Measurements from ENCODE around the gene ZDHHC17.

Gene ZDHHC17

DNA sequence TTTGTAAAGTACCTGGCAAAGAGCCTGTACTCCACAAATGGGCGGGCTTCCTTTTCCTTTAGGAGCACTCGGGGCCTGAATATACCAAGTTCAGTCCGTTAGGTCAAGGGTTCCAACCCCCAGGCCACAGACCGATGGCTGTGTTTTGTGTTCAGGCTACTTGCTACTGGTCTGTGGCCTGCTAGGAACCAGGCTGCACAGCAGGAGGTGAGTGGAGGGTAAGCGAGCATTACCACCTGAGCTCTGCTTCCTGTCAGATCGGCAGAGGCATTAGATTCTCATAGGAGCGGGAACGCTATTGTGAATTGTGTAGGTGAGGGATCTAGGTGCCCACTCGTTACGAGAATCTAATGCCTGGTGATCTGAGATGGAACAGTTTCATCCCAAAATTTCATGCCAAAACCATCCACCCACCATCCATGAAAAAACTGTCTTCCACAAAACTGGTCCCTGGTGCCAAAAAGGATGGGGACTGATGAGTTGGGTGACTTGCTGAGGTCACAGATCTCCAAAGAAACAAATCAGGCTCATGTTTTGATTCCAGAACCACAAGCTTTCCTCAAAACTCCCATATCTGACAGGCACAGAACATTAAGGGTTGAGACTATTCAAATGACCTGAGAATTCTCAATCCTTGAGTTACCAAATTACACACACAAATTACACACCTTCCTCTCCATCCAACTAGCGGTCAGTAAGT, 110.7 kb downstream of the ZDHHC17 start:
- in situ Hi-C loops (cut with MboI; ENCODE audit: low sequenced_read_pairs), result no loop called here

DNA sequence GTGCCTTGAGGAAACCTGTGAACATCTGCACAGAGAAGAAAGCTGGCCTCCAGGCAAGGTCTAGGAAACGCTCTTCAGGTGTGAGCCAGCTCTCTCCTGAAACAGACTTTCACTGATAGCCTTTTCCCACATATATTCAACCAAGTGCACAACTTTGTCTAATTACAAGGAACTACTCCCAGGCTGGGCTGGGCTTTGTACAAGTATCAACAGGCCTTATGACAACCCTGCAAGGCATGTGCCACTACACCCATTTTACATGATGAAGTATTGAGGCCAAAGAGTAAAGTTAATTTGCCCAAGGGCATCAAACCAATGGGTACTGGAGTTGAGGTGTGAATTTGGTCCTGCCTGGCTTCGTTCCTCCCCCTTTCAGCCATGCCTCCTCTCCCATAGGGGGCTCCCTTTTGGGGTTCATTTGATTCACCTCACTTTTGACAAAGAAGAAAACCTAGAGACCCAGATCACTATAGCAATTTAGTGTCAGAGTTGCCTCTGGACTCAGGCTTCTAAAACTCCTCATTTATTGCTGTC, 112.8 kb downstream of the ZDHHC17 start:
- in situ Hi-C loops (cut with MboI; ENCODE audit: low sequenced_read_pairs), result no loop called here

DNA sequence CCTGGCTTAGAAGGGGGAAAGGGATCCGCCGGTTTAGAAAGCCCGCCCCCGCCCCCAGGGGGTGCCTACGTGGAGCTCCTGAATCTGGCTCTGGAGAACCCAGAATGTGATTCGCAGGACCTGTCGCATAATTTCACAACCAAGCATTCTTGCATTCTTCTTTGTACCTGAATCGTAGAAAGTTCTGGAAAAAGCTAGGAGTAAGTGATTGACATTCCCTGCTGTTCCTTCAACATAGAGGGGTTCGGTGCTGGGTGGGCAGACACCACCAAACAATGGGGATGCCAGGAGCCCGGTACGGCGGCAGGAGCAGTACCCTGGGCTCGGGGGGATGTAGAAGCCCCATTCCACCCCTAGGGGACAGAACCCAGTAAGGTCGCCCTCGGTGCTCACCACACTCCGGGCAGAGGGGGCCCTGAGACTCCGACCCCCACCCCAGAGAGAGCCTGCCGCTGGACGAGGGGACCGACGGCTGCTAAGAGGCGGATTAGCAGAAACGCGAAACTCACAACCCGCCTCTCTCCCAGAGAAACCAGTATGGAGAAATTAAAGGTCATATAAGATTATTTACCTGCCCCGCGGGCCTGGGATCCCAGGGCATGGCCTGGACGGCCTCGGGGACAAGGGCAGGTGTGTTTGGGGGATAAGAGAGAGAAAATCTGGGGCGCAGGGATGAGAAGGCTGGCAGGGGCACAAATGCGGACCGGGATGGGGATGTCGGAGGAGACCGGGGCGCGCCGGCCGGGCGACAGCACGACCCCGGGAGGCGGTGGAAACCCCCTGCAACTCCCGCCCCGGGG, 114.4 kb downstream of the ZDHHC17 start:
- in situ Hi-C loops (cut with MboI; ENCODE audit: low sequenced_read_pairs), result no loop called here

DNA sequence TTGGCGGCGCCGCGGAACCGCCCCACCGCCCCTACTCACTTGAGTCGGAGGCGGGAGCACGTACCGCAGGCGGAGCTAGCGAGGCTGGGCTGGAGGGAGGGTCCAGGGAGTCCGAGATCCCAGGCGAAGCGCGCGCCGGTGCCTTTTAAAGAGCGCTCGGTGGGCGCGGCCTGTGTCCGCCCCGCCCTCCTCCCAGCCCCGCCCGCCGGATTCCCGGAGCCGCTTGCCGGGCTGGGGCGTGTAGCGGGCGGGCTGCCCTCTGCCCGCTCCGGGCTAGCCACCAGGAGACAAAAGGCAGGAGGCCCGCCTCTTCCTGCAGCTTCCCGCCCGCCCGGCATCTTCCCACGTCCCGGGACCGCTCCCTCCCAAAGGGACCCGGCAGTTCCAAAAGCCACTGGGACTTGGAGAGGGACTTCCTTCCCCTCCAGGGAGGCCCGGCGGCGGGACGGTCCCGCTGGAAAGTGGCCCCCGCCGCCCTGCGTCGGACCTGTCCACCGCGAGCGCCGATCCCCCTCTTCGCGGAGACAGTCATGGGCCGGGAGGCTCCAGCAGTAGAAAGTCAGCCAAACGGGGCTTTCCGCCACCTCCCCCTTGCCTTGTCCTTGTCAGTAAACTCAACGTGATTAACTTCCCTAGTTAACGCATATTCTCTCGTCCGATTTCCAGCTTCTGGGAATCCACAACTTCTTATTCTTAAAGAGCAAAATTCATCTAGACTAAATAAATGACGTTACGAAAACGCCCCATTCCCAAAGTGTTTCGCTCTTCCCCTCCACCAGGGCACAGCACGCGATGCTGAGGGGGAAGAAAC, 115.2 kb downstream of the ZDHHC17 start, which contains the start of gene CSRP2:
Gene CSRP2, minus strand, starts transcription at position 121 of the 811 bp plus-strand sequence. CDS start 12,759 bp downstream, outside the sequence.
- in situ Hi-C loops (cut with MboI; ENCODE audit: low sequenced_read_pairs), result no loop called here

DNA sequence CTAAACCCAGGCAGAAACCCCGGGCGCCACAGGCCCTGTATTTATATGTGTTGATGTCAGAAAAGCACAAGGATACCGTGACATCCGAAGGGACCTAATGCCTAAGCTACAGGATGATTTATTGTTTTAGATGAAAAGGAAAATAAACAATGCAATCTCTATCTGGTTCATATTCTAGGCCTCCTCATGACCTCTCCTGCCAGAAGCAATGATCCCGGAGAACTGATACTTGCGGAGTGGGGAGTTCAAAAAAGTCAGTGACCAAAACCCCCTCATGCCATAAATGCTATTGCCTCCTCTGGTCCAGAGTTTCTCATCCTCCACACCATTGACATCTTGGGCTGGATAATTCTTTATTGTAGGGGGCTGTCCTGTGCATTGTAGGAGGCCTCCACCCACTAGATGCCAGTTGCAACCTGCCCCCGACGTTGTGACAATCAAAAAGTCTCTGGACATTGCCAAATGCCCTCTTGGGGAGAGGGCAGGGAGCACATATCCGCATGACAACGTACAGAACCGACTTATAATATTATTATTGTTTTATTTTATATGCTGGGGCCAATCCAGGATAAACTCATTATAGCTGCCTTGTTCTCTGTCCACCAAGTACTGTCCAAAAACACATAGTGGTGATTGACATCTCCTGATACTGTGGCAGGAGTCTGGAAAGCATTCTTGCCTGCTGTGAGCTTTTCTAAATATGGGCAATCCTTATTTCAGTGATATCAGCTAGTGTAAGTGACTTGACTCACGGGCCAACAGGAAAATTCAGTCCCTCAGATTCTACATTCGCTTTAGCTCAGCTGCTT, 116.0 kb downstream of the ZDHHC17 start:
- in situ Hi-C loops (cut with MboI; ENCODE audit: low sequenced_read_pairs), result no loop called here

DNA sequence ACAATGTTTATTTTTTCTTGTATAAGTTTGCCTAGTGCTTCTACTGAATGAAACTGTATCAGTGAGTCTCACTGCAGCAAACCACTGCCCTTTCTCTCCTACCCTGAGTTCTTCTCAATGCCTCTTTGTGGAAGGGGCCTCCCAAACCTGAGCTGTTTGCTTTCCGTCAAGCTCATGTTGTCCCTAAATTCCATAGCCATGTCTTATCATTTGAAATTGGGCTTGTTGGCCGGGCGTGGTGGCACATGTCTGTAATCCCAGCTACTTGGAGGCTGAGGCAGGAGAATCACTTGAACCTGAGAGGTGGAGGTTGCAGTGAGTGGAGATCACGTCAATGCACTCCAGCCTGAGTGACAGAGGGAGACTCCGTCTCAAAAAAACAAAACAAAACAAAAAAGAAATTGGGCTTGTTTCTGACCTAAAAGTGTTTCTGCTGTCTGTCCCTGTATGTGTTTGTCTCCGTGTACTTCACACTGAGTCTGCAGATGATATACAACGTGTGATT, 116.7 kb downstream of the ZDHHC17 start:
- in situ Hi-C loops (cut with MboI; ENCODE audit: low sequenced_read_pairs), result no loop called here

DNA sequence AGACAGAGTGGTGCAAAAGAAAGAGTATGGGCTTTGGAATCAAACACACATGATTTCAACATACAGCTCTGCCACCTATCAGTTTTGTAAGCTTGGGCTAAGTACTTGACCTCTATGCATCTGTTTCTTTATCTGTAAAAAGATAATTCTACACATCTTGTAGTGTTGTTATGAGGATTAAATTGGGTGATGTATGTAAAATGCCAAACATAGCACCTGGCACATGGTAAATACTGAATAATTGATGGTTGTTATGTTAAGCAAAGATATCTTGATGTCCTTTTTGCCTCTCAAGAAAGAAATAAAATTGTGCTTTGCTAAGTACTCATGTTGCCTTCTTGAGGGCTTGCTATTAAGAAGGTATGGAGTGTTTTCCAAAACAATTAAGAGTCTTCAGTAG, 117.2 kb downstream of the ZDHHC17 start:
- in situ Hi-C loops (cut with MboI; ENCODE audit: low sequenced_read_pairs), result no loop called here

DNA sequence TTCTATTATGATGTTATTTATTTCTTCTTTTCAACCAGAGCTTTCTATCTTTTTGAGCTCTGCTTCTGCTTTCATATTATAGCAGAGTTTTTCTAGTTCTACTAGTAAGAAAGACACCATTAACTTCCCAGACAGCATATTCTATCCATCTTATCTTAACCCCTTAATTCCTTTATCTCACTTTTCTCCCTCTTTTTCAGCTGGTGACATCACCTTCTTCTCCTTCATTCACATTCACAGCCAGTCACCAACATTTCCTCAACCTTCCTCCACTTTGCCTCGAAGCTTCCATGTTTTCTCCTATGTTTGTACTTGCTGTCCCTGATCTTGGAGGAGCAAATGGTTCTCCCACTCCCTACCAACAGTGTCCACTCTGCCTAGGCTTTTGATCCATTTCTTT, 118.5 kb downstream of the ZDHHC17 start:
- in situ Hi-C loops (cut with MboI; ENCODE audit: low sequenced_read_pairs), result no loop called here

DNA sequence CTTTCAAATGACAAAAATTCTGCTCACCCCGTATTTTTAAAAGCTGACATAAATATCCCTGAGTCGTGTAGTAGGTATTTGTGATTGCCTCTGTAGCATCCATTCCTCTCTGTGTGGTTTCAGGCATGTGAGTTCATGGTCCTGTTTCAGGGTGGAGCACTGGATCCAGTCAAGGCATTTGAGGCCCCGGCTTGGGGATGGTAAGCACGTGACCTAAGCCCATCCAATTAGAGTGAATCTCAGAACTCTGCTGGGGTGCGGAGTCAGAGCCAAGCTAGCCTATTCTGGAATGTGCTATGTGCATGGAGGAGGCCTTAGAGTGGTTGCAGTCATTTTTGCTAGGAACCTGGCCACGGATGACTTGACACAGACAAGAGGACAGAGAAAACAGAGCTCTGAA, 119.2 kb downstream of the ZDHHC17 start:
- in situ Hi-C loops (cut with MboI; ENCODE audit: low sequenced_read_pairs), result no loop called here

DNA sequence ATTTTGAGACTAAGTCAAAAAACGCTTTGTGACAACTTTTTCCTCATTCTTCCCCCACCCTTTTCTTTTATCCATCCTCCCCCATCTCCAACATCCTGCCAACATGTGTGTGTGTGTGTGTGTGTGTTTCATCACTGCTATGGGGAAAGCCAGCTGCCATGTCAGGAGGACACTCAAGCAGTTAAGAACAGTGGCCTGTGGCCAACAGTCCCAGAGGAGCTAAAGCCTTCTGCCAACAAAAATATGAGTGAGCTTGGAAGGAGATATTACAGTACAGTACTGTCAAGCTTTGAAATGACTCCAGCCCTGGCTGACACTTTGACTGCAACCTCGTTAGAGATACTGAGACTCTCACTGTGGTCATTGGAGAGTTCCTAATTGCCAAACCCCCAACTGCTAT, 119.9 kb downstream of the ZDHHC17 start:
- in situ Hi-C loops (cut with MboI; ENCODE audit: low sequenced_read_pairs), result no loop called here

DNA sequence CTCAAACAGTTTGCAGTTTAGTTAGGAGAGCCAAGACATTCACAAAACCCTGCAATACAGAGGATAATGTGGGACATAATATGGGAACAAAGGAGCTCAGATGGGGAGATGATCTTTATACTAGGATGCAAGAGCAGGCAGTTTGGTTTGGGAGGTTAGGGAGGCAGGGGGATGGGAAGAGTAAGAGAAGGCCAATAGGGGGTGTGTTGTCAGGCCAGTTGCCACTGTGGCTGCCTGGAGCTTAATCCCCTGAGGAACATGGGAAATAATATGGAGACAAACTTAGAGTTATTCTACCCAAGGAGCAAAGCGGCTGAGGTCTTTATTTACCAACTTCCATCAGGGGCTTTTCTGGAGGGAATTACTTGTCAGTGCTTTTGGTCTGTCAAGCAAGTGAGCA, 124.9 kb downstream of the ZDHHC17 start:
- in situ Hi-C loops (cut with MboI; ENCODE audit: low sequenced_read_pairs), result no loop called here

DNA sequence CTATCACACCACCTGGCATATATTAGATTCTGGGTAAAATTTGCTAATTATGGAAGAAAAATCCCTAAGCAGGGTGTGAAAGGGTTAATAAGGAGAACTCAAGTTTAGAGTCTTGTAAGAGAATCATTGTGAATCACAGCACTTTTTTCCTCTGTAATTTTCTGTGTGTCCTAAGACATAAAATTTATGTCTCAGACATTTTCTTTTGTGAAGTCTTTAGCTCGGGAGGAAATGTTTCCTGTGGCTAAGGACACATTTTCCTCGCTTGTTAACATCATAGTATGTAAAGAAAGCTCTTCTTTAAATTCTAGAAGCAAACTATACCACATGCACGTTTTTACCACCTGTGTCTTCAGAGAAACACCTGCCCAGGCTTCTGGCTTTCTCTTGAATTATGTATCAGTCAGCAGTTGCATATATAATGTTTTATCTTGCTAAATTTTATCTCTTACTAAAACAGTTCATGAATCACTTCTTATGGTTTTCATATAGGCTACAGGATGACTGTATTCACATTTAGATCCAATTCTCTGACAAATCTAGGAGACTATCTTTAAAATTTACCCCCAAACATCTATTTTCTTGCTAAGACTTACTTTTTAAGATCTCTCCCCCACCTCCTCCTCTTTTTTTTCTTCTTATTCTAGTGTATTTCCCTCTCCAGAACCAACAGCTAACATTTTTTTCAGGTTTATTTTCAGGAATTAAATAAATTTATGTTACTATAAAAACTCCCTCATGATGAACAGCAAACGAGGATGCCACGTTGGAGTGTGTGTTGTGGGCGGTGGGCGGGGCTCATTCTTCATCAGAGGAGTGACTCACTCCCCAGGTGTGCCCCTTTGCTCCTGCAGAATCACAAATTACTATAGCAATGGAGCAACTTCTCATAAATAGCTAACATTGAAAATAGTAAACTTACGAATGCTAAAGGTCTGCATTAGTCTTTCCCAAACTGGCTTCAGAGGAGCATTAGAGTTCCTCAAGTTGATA, 126.5 kb downstream of the ZDHHC17 start:
- in situ Hi-C loops (cut with MboI; ENCODE audit: low sequenced_read_pairs), result no loop called here

DNA sequence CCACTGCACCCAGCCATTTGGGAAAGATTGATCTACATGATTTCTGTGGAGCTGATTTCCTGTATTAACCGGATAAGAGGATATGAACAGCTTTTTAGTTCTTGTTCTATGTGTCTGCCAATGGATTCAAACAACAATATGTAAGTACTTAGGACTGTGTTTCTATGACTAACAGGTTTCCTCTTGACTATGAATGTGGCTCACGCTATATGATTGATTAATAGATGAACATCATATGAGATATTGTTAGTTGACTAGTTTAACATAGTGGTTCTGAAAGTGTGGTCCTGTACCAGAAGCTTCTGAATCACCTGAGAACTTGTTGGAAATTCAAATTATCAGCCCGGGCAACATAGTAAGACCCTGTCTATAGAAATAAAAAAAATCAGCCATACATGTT, 127.7 kb downstream of the ZDHHC17 start:
- in situ Hi-C loops (cut with MboI; ENCODE audit: low sequenced_read_pairs), result no loop called here

DNA sequence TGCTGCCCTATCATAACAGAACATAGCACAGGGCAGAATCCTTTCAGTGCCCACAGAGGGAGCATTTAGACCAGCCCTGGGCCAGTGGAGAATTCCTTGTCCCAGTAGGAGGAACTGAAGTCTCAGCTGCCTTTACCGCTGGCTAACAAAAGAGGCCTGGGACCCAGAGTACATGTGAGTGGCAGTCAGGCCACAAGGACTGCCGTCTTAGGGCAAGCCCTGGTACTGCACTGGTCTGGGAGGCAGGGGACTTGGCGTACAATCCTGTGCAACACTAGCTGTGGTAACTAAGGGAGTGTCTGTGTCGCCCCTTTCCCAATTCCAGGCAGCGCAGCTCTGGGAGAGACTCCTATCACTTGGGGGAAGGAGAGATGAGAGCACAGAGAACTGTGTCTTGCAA, 131.9 kb downstream of the ZDHHC17 start:
- in situ Hi-C loops (cut with MboI; ENCODE audit: low sequenced_read_pairs), result no loop called here

DNA sequence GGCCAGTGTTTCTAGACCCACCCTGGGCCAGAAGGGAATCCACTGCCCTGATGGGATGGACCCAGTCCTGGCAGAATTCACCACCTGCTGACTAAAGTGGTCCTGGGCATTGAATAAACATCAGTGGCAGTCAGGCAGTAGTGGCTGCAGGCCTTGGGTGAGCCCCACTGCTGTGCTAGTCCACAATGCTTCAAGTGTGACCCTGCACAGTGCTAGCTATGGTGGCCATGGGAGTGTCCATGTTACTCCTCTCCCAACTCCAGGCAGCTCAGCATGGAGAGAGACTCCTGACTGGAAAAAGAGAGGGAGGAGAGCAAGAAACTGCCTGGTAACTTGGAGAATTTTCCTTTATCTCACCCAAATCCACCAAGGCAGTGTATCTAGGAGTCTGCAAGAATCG, 132.4 kb downstream of the ZDHHC17 start:
- in situ Hi-C loops (cut with MboI; ENCODE audit: low sequenced_read_pairs), result no loop called here

DNA sequence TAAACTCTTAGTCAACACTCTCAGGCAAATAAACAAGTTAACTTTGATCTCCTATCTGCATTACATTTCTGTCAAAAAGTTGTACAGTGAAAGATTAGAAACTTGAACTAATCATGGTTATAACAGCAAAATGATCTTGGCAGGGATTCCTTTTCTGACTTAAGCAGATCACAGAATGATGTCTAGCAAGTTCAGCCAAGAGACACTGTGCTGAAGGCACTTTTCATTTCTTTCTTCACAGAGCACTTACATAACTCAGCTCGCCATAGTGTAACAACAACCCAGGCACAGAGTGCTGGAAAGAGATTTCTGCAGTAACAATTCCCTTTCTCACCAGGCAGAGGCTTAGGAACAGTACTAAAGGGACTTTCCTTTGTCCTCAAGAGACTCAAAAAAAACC, 134.5 kb downstream of the ZDHHC17 start:
- in situ Hi-C loops (cut with MboI; ENCODE audit: low sequenced_read_pairs), result no loop called here

DNA sequence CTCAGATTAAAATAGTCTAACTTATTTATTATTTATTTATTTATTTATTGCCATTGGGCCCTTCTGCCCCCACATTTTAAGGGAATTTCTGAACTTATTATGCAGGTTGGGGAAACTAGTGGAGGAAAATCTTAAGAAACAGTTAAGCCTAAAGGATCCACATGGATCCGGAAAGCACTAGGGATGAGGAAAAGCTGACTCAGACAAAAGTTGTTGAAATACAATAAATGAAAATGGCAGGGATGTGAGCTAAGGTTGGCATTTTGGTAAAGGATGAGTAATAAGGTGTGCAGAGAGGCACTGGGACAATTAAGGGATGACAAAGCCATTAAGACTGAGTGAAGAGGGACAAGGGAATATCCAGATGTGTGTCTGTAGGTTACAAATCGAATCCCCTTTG, 135.6 kb downstream of the ZDHHC17 start:
- in situ Hi-C loops (cut with MboI; ENCODE audit: low sequenced_read_pairs), result no loop called here

DNA sequence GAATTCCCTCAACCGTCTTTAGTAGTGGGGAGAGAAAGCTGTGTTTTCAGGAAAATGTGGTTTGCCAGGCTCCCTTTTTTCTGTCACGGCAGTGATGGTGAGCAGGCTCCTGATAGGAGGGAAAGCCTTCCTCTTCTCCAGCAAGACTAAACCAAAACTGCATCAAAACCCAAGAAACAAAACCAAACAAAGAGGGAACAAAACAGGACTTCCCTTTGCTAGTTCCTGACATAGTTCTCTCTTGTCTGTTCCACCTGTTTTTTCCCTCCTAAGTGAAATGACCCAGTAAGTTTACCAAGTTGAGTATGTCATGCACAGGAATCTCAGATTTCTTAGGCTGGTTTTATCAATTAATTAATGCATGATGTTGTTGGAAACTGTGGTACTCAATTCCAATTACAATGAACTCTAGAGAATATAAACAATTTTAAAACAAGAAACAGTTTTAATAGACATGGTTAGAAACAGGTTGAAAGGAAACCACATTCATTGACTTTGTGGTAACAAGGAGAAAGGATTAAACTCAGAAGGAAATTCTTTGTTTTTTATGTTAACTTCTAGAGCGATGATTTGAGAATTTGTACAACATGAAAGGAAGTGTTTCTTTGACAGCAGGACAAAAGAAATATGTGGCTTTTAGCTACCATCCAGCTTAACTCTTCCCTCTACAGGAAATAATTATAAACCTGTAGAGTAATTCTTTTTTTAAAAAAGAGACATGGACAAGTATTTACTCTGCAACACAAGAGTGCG, 137.9 kb downstream of the ZDHHC17 start:
- in situ Hi-C loops (cut with MboI; ENCODE audit: low sequenced_read_pairs), result no loop called here
